H9 (cell line): ENCODE data around the gene MBD2. TPM values are rescaled to one million over a fixed set of nuclear protein-coding genes. Genes with fewer than 3 reads are reported as not detected.

Experiments used
- DNase-seq: peaks from one replicate; pipeline ENCODE4 v3.0.0-alpha.2; 2017
- H2AFZ ChIP-seq: one replicate; pipeline ENCODE4 v1.6.1; 2013; ENCODE audit warnings: mild to moderate bottlenecking, low read length, control low read depth, moderate library complexity
- H2AK5ac ChIP-seq: 2 replicates; pipeline ENCODE4 v1.6.1; 2013; ENCODE audit warnings: low read length, control low read depth, mixed read lengths; ENCODE audit not compliant: insufficient read length
- H2BK120ac ChIP-seq: one replicate; pipeline ENCODE4 v1.6.1; 2013; ENCODE audit warnings: low read depth, mild to moderate bottlenecking, low read length, control low read depth, inconsistent platforms; ENCODE audit not compliant: poor library complexity, severe bottlenecking
- H2BK12ac ChIP-seq: 2 replicates; pipeline ENCODE4 v1.6.1; 2013; ENCODE audit warnings: low read length, control low read depth, mixed read lengths, low read depth; ENCODE audit not compliant: insufficient read length
- H2BK15ac ChIP-seq: 2 replicates; pipeline ENCODE4 v1.6.1; 2013; ENCODE audit warnings: low read depth, low read length, control low read depth
- H2BK20ac ChIP-seq: one replicate; pipeline ENCODE4 v1.6.1; 2013; ENCODE audit warnings: low read depth, mild to moderate bottlenecking, low read length, control low read depth, inconsistent platforms; ENCODE audit not compliant: poor library complexity, severe bottlenecking
- H2BK5ac ChIP-seq: 2 replicates; pipeline ENCODE4 v1.6.1; 2013; ENCODE audit warnings: low read length, control low read depth, mixed read lengths; ENCODE audit not compliant: insufficient read length
- H3K14ac ChIP-seq: 2 replicates; pipeline ENCODE4 v1.6.1; 2013; ENCODE audit warnings: low read length, control low read depth; ENCODE audit not compliant: insufficient read depth
- H3K18ac ChIP-seq: 2 replicates; pipeline ENCODE4 v1.6.1; 2013; ENCODE audit warnings: low read depth, mild to moderate bottlenecking, mixed read lengths, low read length, control low read depth; ENCODE audit not compliant: insufficient read length
- H3K23ac ChIP-seq: 2 replicates; pipeline ENCODE4 v1.6.1; 2013; ENCODE audit warnings: low read length, control low read depth, mixed read lengths, low read depth; ENCODE audit not compliant: insufficient read length
- H3K23me2 ChIP-seq: 2 replicates; pipeline ENCODE4 v1.6.1; 2013; ENCODE audit warnings: low read depth, mild to moderate bottlenecking, mixed read lengths, low read length, control low read depth; ENCODE audit not compliant: insufficient read length, poor library complexity, severe bottlenecking
- H3K27ac ChIP-seq: 2 replicates; pipeline ENCODE4 v1.5.1; 2013; ENCODE audit warnings: low read length, control low read depth, mixed read lengths, low read depth; ENCODE audit not compliant: insufficient read length
- H3K27me3 ChIP-seq: 2 replicates; pipeline ENCODE4 v1.6.1; 2013; ENCODE audit warnings: low read length, control low read depth, inconsistent platforms; ENCODE audit not compliant: insufficient read depth
- H3K4ac ChIP-seq: 2 replicates; pipeline ENCODE4 v1.6.1; 2013; ENCODE audit warnings: low read depth, mild to moderate bottlenecking, control low read depth, inconsistent platforms, low read length, moderate library complexity
- H3K4me1 ChIP-seq: 2 replicates; pipeline ENCODE4 v1.6.1; 2013; ENCODE audit warnings: low read length, control low read depth, inconsistent platforms; ENCODE audit not compliant: insufficient read depth
- H3K4me2 ChIP-seq: 2 replicates; pipeline ENCODE4 v1.6.1; 2013; ENCODE audit warnings: low read length, control low read depth, mixed read lengths; ENCODE audit not compliant: insufficient read length, insufficient read depth
- H3K56ac ChIP-seq: 2 replicates; pipeline ENCODE4 v1.6.1; 2013; ENCODE audit warnings: low read depth, mild to moderate bottlenecking, mixed read lengths, low read length, control low read depth; ENCODE audit not compliant: insufficient read length
- H3K79me1 ChIP-seq: 2 replicates; pipeline ENCODE4 v1.6.1; 2013; ENCODE audit warnings: low read depth, mild to moderate bottlenecking, moderate library complexity, low read length, control low read depth, inconsistent platforms; ENCODE audit not compliant: insufficient read depth, poor library complexity, severe bottlenecking
- H3K79me2 ChIP-seq: 2 replicates; pipeline ENCODE4 v1.6.1; 2013; ENCODE audit warnings: low read length, control low read depth, inconsistent platforms; ENCODE audit not compliant: insufficient read depth
- H3K9ac ChIP-seq: 2 replicates; pipeline ENCODE4 v1.6.1; 2013; ENCODE audit warnings: low read length, control low read depth, mixed read lengths; ENCODE audit not compliant: insufficient read length; ENCODE audit errors: extremely low read depth
- H3K9me3 ChIP-seq: one replicate; pipeline ENCODE4 v1.6.1; 2013; ENCODE audit warnings: low read depth, low read length, inconsistent platforms; ENCODE audit not compliant: control insufficient read depth
- H3T11ph ChIP-seq: one replicate; pipeline ENCODE4 v1.6.1; 2013; ENCODE audit warnings: mild to moderate bottlenecking, low read length, control low read depth, inconsistent platforms
- H4K20me1 ChIP-seq: one replicate; pipeline ENCODE4 v1.6.1; 2013; ENCODE audit not compliant: control insufficient read depth, insufficient read length, insufficient read depth
- H4K5ac ChIP-seq: 2 replicates; pipeline ENCODE4 v1.6.1; 2013; ENCODE audit warnings: low read depth, mild to moderate bottlenecking, mixed read lengths, low read length, control low read depth; ENCODE audit not compliant: insufficient read length
- H4K8ac ChIP-seq: replicated peaks from 2 replicates; pipeline ENCODE4 v1.6.1; 2013; ENCODE audit warnings: low read length, control low read depth, mixed read lengths, low read depth; ENCODE audit not compliant: insufficient read length
- H4K91ac ChIP-seq: 2 replicates; pipeline ENCODE4 v1.6.1; 2013; ENCODE audit warnings: low read depth, mild to moderate bottlenecking, moderate library complexity, mixed read lengths, low read length, control low read depth; ENCODE audit not compliant: insufficient read length
- H3K27ac Mint-ChIP-seq, 3 experiments: 2 replicates in 2 of 3; 3 replicates in 1 of 3; pipeline ENCODE4 v1.8.0; 2020 to 2021; ENCODE audit warnings: mixed read lengths in 3 of 3, mild to moderate bottlenecking in 1 of 3, moderate library complexity in 1 of 3
- H3K27me3 Mint-ChIP-seq: 2 replicates; pipeline ENCODE4 v1.8.0; 2021; ENCODE audit warnings: low read depth, mild to moderate bottlenecking, moderate library complexity, mixed read lengths
- H3K36me3 Mint-ChIP-seq, 3 experiments: 2 replicates in 2 of 3; 3 replicates in 1 of 3; pipeline ENCODE4 v1.8.0; 2020 to 2021; ENCODE audit warnings: low read depth in 3 of 3, mixed read lengths in 3 of 3; ENCODE audit not compliant: insufficient read depth in 1 of 3
- H3K4me1 Mint-ChIP-seq, 2 experiments: 2 replicates each; pipeline ENCODE4 v1.8.0; 2020; ENCODE audit warnings: mixed read lengths in 2 of 2
- H3K4me3 Mint-ChIP-seq, 2 experiments: 2 replicates in 1 of 2; 3 replicates in 1 of 2; pipeline ENCODE4 v1.8.0; 2020 to 2021; ENCODE audit warnings: mild to moderate bottlenecking in 2 of 2, mixed read lengths in 2 of 2, moderate library complexity in 1 of 2
- H3K9me3 Mint-ChIP-seq, 2 experiments: 2 replicates in 1 of 2; 3 replicates in 1 of 2; pipeline ENCODE4 v1.8.0; 2020; ENCODE audit warnings: mild to moderate bottlenecking in 2 of 2, mixed read lengths in 2 of 2, moderate library complexity in 1 of 2
- CTCF ChIP-seq: fragments of 200-600 bp; sonication (generic); conservative IDR thresholded peaks from 3 replicates; pipeline ENCODE4 v1.8.0; 2021; ENCODE audit warnings: antibody characterized with exemption, mild to moderate bottlenecking
- WGBS: extraction: QIAGEN DNeasy Blood & Tissue Kit; methylation state at CpG from one replicate; pipeline ENCODE4 v1.1.7; 2013; ENCODE audit warnings: missing lambda C conversion rate, low lambda C conversion rate, mixed read lengths; ENCODE audit not compliant: insufficient read length; ENCODE audit errors: extremely low coverage; 5-methylcytosine and 5-hydroxymethylcytosine counted together
- total RNA-seq: library from RNA; stranded (reverse); gene quantifications from 2 replicates; pipeline ENCODE4 v1.2.1, GENCODE V29; 2021

The MBD2 gene
- total RNA-seq, 1 experiment from 2014 or later, result 34.0 TPM

DNA sequence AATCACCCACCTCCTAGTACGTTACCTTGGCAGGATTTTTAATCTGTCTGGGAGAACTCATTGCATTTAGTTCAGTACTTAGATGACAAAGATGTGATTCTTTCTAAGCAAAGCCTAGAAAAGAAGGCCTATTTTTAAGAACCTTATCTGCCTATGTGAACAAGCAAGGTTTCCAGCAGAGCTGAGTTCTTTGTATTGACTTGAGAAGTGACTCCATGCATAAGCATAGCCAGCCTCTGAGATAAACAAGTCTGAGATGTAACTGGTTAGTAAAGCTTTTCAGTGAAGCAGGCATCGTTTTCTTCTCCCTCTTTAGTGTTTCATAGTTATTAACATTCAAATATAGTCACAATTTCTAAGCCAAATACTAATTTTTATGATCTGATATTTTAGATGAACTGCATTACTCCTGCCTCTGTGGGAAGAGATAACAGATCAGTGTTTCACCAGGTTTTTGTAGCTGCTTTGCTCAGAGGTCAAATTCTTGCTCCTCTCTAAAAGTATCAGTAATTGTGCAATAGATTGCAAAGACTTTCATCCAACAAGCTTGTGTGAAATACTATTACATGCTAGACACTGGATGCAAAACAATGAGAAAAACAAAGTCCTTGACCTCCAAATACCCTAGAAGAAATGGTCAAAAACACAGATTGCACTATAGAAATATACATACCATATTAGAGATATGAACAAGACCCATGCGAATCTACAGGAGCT lies 107.8 kb downstream of the MBD2 start:
- Mint-ChIP-seq H3K4me1 (peaks cover 36 to 37% of the 10 kb centered on the region in 2 experiments), H3K9me3 (peaks cover 0 to 6% of the 10 kb centered on the region in 2 experiments; a peak in 3 of 5 replicates), H3K4me3 (no peak overlapping the region), H3K27ac (peak overlapping the region in 2 of 3 experiments; percentile 52 to 53; a peak in 3 of 7 replicates), H3K36me3 (peaks cover 0 to 5% (median 0%) of the 10 kb centered on the region in 3 experiments; a peak in 1 of 7 replicates), H3K27me3 (no peaks in the 10 kb centered on the region)
- Histone ChIP-seq H2BK12ac (no peak overlapping the region), H3K23me2 (no peaks in the 10 kb centered on the region), H3K9me3 (no peaks in the 10 kb centered on the region), H3K27me3 (no peaks in the 10 kb centered on the region), H3K4ac (no peak overlapping the region), H2BK15ac (no peak overlapping the region), H2BK120ac (no peak overlapping the region), H2BK20ac (no peak overlapping the region), H3K23ac (no peak overlapping the region), H3K4me2 (no peak overlapping the region), H4K8ac (no peak overlapping the region), H2AFZ (no peak overlapping the region), H3K18ac (no peak overlapping the region), H3K9ac (no peak overlapping the region), H2BK5ac (no peak overlapping the region), H3K79me2 (no peaks in the 10 kb centered on the region), H3T11ph (no peak overlapping the region), H3K14ac (no peak overlapping the region), H4K20me1 (no peaks in the 10 kb centered on the region), H3K27ac (no peak overlapping the region), H3K79me1 (no peaks in the 10 kb centered on the region), H4K91ac (no peak overlapping the region), H3K4me1 (peaks cover 2% of the 10 kb centered on the region; the same call in 1 of the 2 replicates), H3K56ac (no peak overlapping the region), H2AK5ac (no peak overlapping the region), H4K5ac (no peak overlapping the region)
- no peak for DNase-seq
- WGBS, result no CpG with 5 or more reads among the region's 3 CpGs
- no peak for TF ChIP-seq CTCF
